Bronchial epithelial cell (primary cell): ENCODE results near the gene BLMH. TPM values are rescaled to one million over a fixed set of nuclear protein-coding genes. Genes with fewer than 3 reads are reported as not detected.

ENCODE experiments used
- DNase-seq: peaks from one replicate; pipeline ENCODE4 v3.0.0-alpha.2; 2010; ENCODE audit warnings: low read depth
- FAIRE-seq: peaks from 2 replicates; lab custom pipeline; 2011; peaks lifted over from hg19 to GRCh38; lab: Jason Lieb, UNC
- H3K27me3 ChIP-seq: 2 replicates; pipeline ENCODE4 v1.5.1; 2011; ENCODE audit warnings: low read length; ENCODE audit not compliant: control insufficient read depth, insufficient read depth
- H3K36me3 ChIP-seq: 2 replicates; pipeline ENCODE4 v1.5.1; 2011; ENCODE audit warnings: low read length; ENCODE audit not compliant: control insufficient read depth, insufficient read depth
- H3K4me3 ChIP-seq: 2 replicates; pipeline ENCODE4 v1.5.1; 2011; ENCODE audit warnings: mild to moderate bottlenecking, low read depth, low read length, control low read depth
- total RNA-seq: library from RNA; depleted of rRNA; stranded (reverse); fragments of >200 nt; gene quantifications from 2 replicates; pipeline ENCODE4 v1.2.1, GENCODE V29; 2014
- TF ChIP-seq, protein P1 (sequence below): IDR thresholded peaks from 2 replicates; pipeline ENCODE4 v1.5.1; 2011; ENCODE audit warnings: mild to moderate bottlenecking, moderate library complexity, low read length, control low read depth, inconsistent platforms; ENCODE audit not compliant: insufficient read depth, severe bottlenecking

The BLMH gene
- total RNA-seq, 1 donor from 2014 or later: 19.0 TPM

DNA sequence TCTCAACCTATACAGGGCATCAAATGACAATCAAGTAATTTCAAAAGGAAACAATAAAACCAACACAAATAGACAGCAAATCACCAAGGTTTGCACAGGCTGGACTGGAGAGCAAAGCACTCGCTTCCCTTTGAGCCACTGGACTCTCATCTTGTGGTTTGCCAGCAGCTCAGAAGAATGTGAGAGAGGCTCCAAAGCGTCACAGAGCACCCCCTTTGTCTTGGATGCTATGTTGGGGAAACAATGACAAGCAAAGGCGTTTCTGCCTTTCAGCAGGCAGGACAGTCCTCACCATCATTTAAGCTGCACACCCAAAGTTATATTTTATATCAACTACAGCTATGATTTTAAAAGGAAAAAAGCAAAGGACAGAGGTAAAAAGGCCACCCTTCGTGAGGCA lies 69.5 kb downstream of the BLMH start:
- Histone ChIP-seq H3K4me3 (no peak overlapping the region), H3K36me3 (no peaks in the 10 kb centered on the region), H3K27me3 (no peaks in the 10 kb centered on the region)
- no peak for FAIRE-seq
- DNase-seq: no peak
- TF ChIP-seq, protein P1, sequence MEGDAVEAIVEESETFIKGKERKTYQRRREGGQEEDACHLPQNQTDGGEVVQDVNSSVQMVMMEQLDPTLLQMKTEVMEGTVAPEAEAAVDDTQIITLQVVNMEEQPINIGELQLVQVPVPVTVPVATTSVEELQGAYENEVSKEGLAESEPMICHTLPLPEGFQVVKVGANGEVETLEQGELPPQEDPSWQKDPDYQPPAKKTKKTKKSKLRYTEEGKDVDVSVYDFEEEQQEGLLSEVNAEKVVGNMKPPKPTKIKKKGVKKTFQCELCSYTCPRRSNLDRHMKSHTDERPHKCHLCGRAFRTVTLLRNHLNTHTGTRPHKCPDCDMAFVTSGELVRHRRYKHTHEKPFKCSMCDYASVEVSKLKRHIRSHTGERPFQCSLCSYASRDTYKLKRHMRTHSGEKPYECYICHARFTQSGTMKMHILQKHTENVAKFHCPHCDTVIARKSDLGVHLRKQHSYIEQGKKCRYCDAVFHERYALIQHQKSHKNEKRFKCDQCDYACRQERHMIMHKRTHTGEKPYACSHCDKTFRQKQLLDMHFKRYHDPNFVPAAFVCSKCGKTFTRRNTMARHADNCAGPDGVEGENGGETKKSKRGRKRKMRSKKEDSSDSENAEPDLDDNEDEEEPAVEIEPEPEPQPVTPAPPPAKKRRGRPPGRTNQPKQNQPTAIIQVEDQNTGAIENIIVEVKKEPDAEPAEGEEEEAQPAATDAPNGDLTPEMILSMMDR: no peak

DNA sequence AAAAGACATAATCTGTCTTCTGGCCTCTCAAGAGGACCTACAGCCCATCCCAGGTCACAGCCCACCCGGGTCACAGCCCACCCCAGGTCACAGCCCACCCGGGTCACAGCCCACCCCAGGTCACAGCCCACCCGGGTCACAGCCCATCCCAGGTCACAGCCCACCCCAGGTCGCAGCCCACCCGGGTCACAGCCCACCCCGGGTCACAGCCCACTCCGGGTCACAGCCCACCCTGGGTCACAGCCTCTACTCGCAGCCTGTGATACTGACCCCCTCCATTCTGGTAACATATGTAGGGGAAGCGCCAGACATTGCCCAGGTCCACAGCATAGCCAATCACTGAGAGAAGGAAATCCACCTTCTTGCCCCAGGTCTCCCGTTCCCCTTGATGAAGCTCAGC lies 70.4 kb downstream of the BLMH start:
- Histone ChIP-seq H3K4me3 (no peak overlapping the region), H3K36me3 (no peaks in the 10 kb centered on the region), H3K27me3 (no peaks in the 10 kb centered on the region)
- DNase-seq (no peak), FAIRE-seq (no peak)
- TF ChIP-seq, protein P1: no peak

DNA sequence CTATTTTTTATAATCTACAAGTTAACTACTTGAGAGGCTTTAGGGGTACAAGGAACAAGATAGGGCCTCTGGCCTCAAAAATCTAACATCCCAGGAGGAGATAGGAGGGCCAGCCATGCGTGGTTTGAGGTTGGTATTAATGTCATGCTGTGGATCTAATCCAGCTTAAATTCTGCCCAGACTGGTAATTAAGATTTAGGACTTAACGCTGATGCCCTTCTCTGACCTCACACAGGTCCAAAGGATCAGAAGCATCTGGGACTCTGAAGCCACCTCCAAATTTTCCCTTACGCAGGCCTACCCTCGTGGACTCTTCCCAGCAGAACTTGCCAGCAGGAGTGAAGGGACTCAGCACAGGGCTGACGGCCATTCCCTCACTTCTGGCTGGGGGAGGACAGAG lies 71.3 kb downstream of the BLMH start:
- DNase-seq: no peak
- no peaks in the 10 kb centered on the region for H3K27me3 ChIP-seq
- H3K4me3 ChIP-seq: no peak overlapping the region
- TF ChIP-seq, protein P1: no peak
- no peak for FAIRE-seq
- no peaks in the 10 kb centered on the region for H3K36me3 ChIP-seq

DNA sequence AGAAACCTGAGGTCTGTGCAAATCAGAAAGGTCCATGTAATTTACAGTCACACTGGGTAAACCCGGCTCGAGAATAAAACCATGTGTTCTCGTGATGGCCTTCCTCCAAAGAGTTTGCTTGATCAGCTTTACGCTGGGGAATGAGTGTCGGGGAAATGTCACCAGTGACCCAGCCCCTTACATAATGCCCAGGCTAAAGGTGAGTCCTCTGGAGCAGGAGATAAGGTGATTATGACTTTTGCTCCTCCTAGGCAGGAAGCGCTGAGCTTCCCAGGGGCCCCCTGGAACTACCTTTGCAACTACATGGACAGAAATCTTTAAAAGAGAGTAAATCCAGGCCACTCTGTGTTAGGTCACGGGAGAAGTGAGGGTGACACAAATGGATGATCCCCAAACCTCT lies 71.9 kb downstream of the BLMH start:
- DNase-seq: no peak
- FAIRE-seq: no peak
- H3K27me3 ChIP-seq: no peaks in the 10 kb centered on the region
- H3K36me3 ChIP-seq: no peaks in the 10 kb centered on the region
- no peak overlapping the region for H3K4me3 ChIP-seq
- TF ChIP-seq, protein P1: no peak

DNA sequence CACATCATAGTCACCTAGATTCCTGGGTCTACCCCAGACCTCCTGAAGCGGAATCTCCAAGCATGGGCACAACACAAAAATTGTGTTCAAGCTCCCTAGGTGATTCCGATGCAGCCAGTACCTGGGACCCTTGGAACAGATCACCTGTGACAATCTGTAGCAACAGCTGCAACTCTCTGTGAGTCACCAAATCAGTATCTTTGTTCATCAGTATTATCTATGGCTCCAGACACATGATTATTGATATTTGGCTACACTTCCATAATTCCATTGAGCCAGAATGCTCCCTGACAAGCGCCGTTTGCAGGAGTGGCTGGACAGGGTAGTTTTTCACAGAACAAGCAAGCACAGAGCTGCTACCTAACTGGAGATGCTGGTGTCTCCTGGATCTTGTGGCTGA lies 72.4 kb downstream of the BLMH start:
- H3K4me3 ChIP-seq: no peak overlapping the region
- TF ChIP-seq, protein P1: no peak
- H3K27me3 ChIP-seq: no peaks in the 10 kb centered on the region
- no peaks in the 10 kb centered on the region for H3K36me3 ChIP-seq
- DNase-seq (no peak), FAIRE-seq (no peak)

DNA sequence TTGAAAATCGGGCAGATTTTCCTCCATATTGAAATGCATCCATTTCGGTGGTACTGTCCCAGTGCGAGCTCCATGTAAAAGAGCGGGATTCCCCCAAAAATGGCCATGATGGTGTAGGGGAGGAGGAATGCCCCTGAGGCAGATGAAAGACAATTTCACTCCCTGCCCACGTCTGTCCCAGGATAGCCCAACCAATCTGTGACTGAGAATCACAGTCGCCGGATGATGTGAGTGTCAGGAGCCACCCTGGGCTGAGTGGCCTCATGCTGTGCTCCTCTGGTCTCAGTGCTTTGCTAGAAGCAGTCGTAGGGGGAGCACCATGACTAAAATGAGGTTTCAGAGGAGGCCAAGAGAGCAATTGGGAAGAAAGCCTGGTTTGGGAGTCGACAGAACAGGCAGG lies 72.9 kb downstream of the BLMH start:
- Histone ChIP-seq H3K4me3 (no peak overlapping the region), H3K27me3 (no peaks in the 10 kb centered on the region), H3K36me3 (no peaks in the 10 kb centered on the region)
- FAIRE-seq: no peak
- TF ChIP-seq, protein P1: no peak
- DNase-seq: no peak
